Endothelial cell of umbilical vein (primary cell): ENCODE measurements around the gene LRFN3. TPM values are rescaled to one million over a fixed set of nuclear protein-coding genes. Genes with fewer than 3 reads are reported as not detected.

Experiments used
- BruUV-seq: library from RNA; stranded (reverse); fragments of 400-500 nt; replicated peaks from 2 replicates; lab custom pipeline; 2021; lab: Mats Ljungman, UMichigan
- CTCF ChIA-PET: fragments of 300-600, 350-600 bp; sonication (Branson Sonifier 250); formaldehyde crosslinking; loops from one replicate; lab custom pipeline; 2021; ENCODE audit warnings: antibody characterized with exemption, inconsistent platforms; lab: Charles Lee
- POLR2A ChIA-PET: fragments of 300-600, 350-600 bp; sonication (Branson Sonifier 250); formaldehyde crosslinking; loops from one replicate; lab custom pipeline; 2021; ENCODE audit warnings: antibody characterized with exemption, inconsistent platforms; lab: Charles Lee
- DNase-seq: peaks from one replicate; pipeline ENCODE4 v3.0.0-alpha.2; 2011; ENCODE audit warnings: low read depth, low spot score
- FAIRE-seq: peaks from 2 replicates; lab custom pipeline; 2011; peaks lifted over from hg19 to GRCh38; lab: Jason Lieb, UNC
- H2AFZ ChIP-seq: 2 replicates; pipeline ENCODE4 v1.6.0; 2012; ENCODE audit warnings: low read depth, low read length, control low read depth, inconsistent platforms
- H3K27ac ChIP-seq: 2 replicates; pipeline ENCODE4 v1.5.1; 2011; ENCODE audit warnings: low read depth, mild to moderate bottlenecking, control low read depth, low read length, moderate library complexity; ENCODE audit not compliant: insufficient read depth
- H3K27me3 ChIP-seq, 2 experiments: 2 replicates each; pipeline versions ENCODE4 v1.6.0 to v1.6.1; 2011; ENCODE audit warnings: low read length in 2 of 2, mixed read lengths in 1 of 2; ENCODE audit not compliant: control insufficient read depth in 2 of 2, insufficient read depth in 2 of 2
- H3K36me3 ChIP-seq, 2 experiments: 2 replicates in 1 of 2; 3 replicates in 1 of 2; pipeline ENCODE4 v1.5.1; 2011; ENCODE audit warnings: low read length in 2 of 2, mild to moderate bottlenecking in 1 of 2, moderate library complexity in 1 of 2; ENCODE audit not compliant: control insufficient read depth in 2 of 2, insufficient read depth in 2 of 2; ENCODE audit errors: extremely low read depth in 1 of 2
- H3K4me1 ChIP-seq: 3 replicates; pipeline ENCODE4 v1.5.1; 2011; ENCODE audit warnings: mild to moderate bottlenecking, low read length; ENCODE audit not compliant: control insufficient read depth, insufficient read depth; ENCODE audit errors: extremely low read depth
- H3K4me2 ChIP-seq: 2 replicates; pipeline ENCODE4 v1.6.1; 2011; ENCODE audit warnings: low read length, control low read depth, mixed read lengths; ENCODE audit not compliant: insufficient read depth
- H3K4me3 ChIP-seq, 3 experiments: fragments of 200-600 bp in 1 of 3; sonication (generic), shearing (Covaris generic) in 1 of 3; replicated peaks in 1 of 3; 2 replicates each; pipeline ENCODE4 v1.5.1; 2011 to 2016; ENCODE audit warnings: control low read depth in 3 of 3, low read length in 3 of 3, mild to moderate bottlenecking in 2 of 3, inconsistent platforms in 1 of 3, low read depth in 1 of 3, moderate library complexity in 1 of 3; ENCODE audit not compliant: insufficient read depth in 1 of 3
- H3K79me2 ChIP-seq: 2 replicates; pipeline ENCODE4 v1.6.0; 2012; ENCODE audit warnings: low read length, inconsistent platforms; ENCODE audit not compliant: control insufficient read depth, insufficient read depth
- H3K9ac ChIP-seq: replicated peaks from 2 replicates; pipeline ENCODE3; 2011; ENCODE audit warnings: low read length, control low read depth; ENCODE audit not compliant: insufficient read depth; ENCODE audit errors: extremely low read depth
- H3K9me1 ChIP-seq: replicated peaks from 3 replicates; pipeline ENCODE4 v1.6.0; 2011; ENCODE audit warnings: mild to moderate bottlenecking, low read length; ENCODE audit not compliant: control insufficient read depth, insufficient read depth; ENCODE audit errors: extremely low read depth
- H3K9me3 ChIP-seq: replicated peaks from 2 replicates; pipeline ENCODE4 v1.5.1; 2012; ENCODE audit warnings: low read length, inconsistent platforms; ENCODE audit not compliant: control insufficient read depth, insufficient read depth
- H4K20me1 ChIP-seq: replicated peaks from 2 replicates; pipeline ENCODE3; 2011; ENCODE audit warnings: mild to moderate bottlenecking, low read length; ENCODE audit not compliant: control insufficient read depth, insufficient read depth; ENCODE audit errors: extremely low read depth
- EZH2 ChIP-seq: IDR thresholded peaks from 2 replicates; pipeline ENCODE4 v1.6.1; 2012; ENCODE audit warnings: borderline replicate concordance, low read depth, mild to moderate bottlenecking, moderate library complexity, low read length, inconsistent platforms; ENCODE audit not compliant: severe bottlenecking
- FOS ChIP-seq: IDR thresholded peaks from 2 replicates; pipeline ENCODE4 v1.6.1; 2011; ENCODE audit warnings: mild to moderate bottlenecking, low read length, moderate library complexity, borderline replicate concordance; ENCODE audit not compliant: insufficient read depth
- GATA2 ChIP-seq: IDR thresholded peaks from 2 replicates; pipeline ENCODE4 v1.7.0; 2011; ENCODE audit warnings: low read depth, mild to moderate bottlenecking, moderate library complexity, mixed read lengths, low read length; ENCODE audit not compliant: insufficient read length, insufficient read depth
- JUN ChIP-seq: IDR thresholded peaks from 2 replicates; pipeline ENCODE4 v1.6.1; 2011; ENCODE audit warnings: borderline replicate concordance, low read depth; ENCODE audit not compliant: insufficient read length, insufficient read depth
- MYC ChIP-seq: IDR thresholded peaks from one replicate; pipeline ENCODE4 v1.6.1; 2011; ENCODE audit warnings: mild to moderate bottlenecking, low read depth, low read length
- POLR2A ChIP-seq: IDR thresholded peaks from 2 replicates; pipeline ENCODE4 v1.6.1; 2012; ENCODE audit warnings: low read depth, mild to moderate bottlenecking, control low read depth, low read length
- POLR2AphosphoS5 ChIP-seq: IDR thresholded peaks from 2 replicates; pipeline ENCODE4 v1.6.1; 2012; ENCODE audit warnings: low read depth, mild to moderate bottlenecking, control low read depth, low read length, moderate library complexity; ENCODE audit not compliant: insufficient read depth
- dilution Hi-C: fragments of 300-500 bp; cut with MboI; formaldehyde crosslinking; loops from one replicate; pipeline ENCODE4 v1.15.0; 2019; ENCODE audit warnings: low sequenced_read_pairs; ENCODE audit not compliant: extremely low pct_ligation_motif_present
- intact Hi-C: fragments of 100-400 bp; cut with micrococcal nuclease; formaldehyde crosslinking; loops from one replicate; pipeline ENCODE4 v1.10.0; 2022
- polyA plus RNA-seq, 4 experiments: library from polyadenylated mRNA; depleted of rRNA in 3 of 4; stranded (reverse) in 3 of 4; unstranded in 1 of 4; fragments of >200 nt; gene quantifications; 2 replicates each; pipeline versions ENCODE4 v1.2.1 to v1.2.3, GENCODE V29; 2011 to 2012; ENCODE audit warnings: missing spikeins in 1 of 4
- total RNA-seq: library from RNA; stranded (reverse); gene quantifications from 2 replicates; pipeline ENCODE4 v1.2.3, GENCODE V29; 2021
- TF ChIP-seq, protein P1 (sequence below): IDR thresholded peaks from 2 replicates; pipeline ENCODE4 v1.6.1; 2011; ENCODE audit not compliant: insufficient read depth, insufficient read length
- TF ChIP-seq, protein P2 (sequence below), 2 donors: IDR thresholded peaks; 1 replicate in 1 of 2; 2 replicates in 1 of 2; pipeline ENCODE4 v1.5.1; 2011; ENCODE audit warnings: low read length in 2 of 2, mild to moderate bottlenecking in 2 of 2, moderate library complexity in 2 of 2, control low read depth in 1 of 2, inconsistent platforms in 1 of 2, low read depth in 1 of 2; ENCODE audit not compliant: insufficient read depth in 1 of 2; ENCODE audit errors: extremely low read depth in 1 of 2

LRFN3 gene
- total and polyA plus RNA-seq, 2 donors (not counting 3 experiments of a cell fraction or from before 2014, with no cell fraction given): 4.1 to 15.9 TPM

DNA sequence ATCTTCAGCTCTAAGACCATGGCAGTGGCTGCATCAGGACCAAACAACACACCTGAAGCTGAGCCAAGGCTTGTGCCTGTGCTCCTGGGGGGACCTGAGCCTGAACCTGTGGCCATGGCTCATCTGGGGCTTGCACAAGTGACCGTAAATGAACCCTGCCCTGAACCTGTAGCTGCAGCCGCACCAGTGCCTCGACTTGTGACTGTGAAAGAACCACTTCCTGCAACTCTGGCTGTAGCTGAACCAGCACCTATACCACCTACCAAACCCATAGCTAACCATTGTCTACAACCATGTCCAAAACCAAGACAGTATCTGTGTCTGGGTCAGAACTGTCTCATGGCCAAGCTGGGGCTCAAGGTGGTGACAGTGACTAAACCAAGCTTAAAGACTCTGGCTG is 30.6 kb downstream of the LRFN3 start:
- Histone ChIP-seq H4K20me1 (no peaks in the 10 kb centered on the region), H3K9ac (no peak overlapping the region), H3K36me3 (no peaks in the 10 kb centered on the region), H3K27me3 (peaks cover 0 to 2% of the 10 kb centered on the region in 2 experiments), H2AFZ (no peak overlapping the region), H3K4me1 (no peaks in the 10 kb centered on the region), H3K79me2 (no peaks in the 10 kb centered on the region), H3K9me1 (no peaks in the 10 kb centered on the region), H3K4me2 (no peak overlapping the region), H3K27ac (no peak overlapping the region), H3K9me3 (no peaks in the 10 kb centered on the region), H3K4me3 (no peak overlapping the region)
- ChIA-PET POLR2A (no interaction called here), CTCF (interaction anchor here (1.4 kb wide), 1 partner anchor 9 kb away, joined by 4 read pairs; no protein-coding TSS in a partner anchor)
- no TSS peak for BruUV-seq
- DNase-seq (no peak), FAIRE-seq (no peak)
- dilution Hi-C loops: no loop called here
- intact Hi-C loops: no loop called here
- TF ChIP-seq, protein P1, sequence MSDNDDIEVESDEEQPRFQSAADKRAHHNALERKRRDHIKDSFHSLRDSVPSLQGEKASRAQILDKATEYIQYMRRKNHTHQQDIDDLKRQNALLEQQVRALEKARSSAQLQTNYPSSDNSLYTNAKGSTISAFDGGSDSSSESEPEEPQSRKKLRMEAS: no peak
- TF ChIP-seq, protein P2, sequence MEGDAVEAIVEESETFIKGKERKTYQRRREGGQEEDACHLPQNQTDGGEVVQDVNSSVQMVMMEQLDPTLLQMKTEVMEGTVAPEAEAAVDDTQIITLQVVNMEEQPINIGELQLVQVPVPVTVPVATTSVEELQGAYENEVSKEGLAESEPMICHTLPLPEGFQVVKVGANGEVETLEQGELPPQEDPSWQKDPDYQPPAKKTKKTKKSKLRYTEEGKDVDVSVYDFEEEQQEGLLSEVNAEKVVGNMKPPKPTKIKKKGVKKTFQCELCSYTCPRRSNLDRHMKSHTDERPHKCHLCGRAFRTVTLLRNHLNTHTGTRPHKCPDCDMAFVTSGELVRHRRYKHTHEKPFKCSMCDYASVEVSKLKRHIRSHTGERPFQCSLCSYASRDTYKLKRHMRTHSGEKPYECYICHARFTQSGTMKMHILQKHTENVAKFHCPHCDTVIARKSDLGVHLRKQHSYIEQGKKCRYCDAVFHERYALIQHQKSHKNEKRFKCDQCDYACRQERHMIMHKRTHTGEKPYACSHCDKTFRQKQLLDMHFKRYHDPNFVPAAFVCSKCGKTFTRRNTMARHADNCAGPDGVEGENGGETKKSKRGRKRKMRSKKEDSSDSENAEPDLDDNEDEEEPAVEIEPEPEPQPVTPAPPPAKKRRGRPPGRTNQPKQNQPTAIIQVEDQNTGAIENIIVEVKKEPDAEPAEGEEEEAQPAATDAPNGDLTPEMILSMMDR (IDR thresholded peaks at IDR 0.05; ENCODE audit: extremely low read depth in 1 of 2, insufficient read depth in 1 of 2, low read depth in 1 of 2, low read length in 2 of 2): no peak

DNA sequence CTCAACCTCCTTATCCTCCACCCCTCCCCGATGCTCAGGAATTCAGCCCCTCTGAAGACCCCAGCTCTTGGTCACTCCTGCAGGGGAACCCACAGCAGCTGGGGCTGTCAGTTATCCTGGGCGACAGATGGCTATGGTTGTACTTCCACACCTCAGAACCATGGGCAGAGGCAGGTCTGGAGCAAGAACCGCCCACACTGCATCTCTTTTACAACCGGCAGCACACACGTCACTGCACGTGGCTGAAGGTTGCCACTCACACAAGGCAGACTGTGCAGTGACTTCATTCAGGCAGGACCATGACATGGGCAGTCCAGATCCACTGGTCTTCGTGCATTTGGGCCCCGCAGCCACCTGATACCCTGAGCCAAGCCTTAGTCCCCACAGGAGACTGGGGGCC is 37.3 kb downstream of the LRFN3 start:
- dilution Hi-C loops: no loop called here
- no TSS peak for BruUV-seq
- Histone ChIP-seq H3K9ac (no peak overlapping the region), H3K79me2 (no peaks in the 10 kb centered on the region), H3K4me2 (no peak overlapping the region), H3K4me1 (no peaks in the 10 kb centered on the region), H3K27ac (no peak overlapping the region), H3K9me1 (no peaks in the 10 kb centered on the region), H3K27me3 (peaks cover 0 to 2% of the 10 kb centered on the region in 2 experiments), H4K20me1 (no peaks in the 10 kb centered on the region), H3K9me3 (no peaks in the 10 kb centered on the region), H3K36me3 (no peaks in the 10 kb centered on the region), H3K4me3 (no peak overlapping the region), H2AFZ (no peak overlapping the region)
- DNase-seq (no peak), FAIRE-seq (no peak)
- no peak for TF ChIP-seq MYC
- no peak for TF ChIP-seq EZH2
- TF ChIP-seq, protein P2 (IDR thresholded peaks at IDR 0.05; ENCODE audit: extremely low read depth in 1 of 2, insufficient read depth in 1 of 2, low read depth in 1 of 2, low read length in 2 of 2): no peak
- TF ChIP-seq GATA2: no peak
- TF ChIP-seq, protein P1: no peak
- TF ChIP-seq POLR2A: no peak
- TF ChIP-seq FOS: no peak
- no peak for TF ChIP-seq POLR2AphosphoS5
- no peak for TF ChIP-seq JUN
- CTCF ChIA-PET: no interaction called here
- POLR2A ChIA-PET: no interaction called here
- intact Hi-C loops: no loop called here
